Testis (tissue), 2 donors: Measurements from ENCODE around the gene PHGDH.

ENCODE experiments used
- CTCF ChIP-seq, 3 experiments: fragments of 450-650 bp in 2 of 3; fragments of 200-600 bp in 1 of 3; sonication (generic) in 1 of 3; IDR thresholded peaks; one replicate each; pipeline ENCODE4 v1.5.1; 2016 to 2019; ENCODE audit warnings: antibody characterized with exemption in 3 of 3, mild to moderate bottlenecking in 2 of 3, moderate library complexity in 1 of 3
- POLR2A ChIP-seq: fragments of 450-650 bp; IDR thresholded peaks from one replicate; pipeline ENCODE4 v1.6.1; 2017; ENCODE audit warnings: antibody characterized with exemption, mild to moderate bottlenecking, moderate library complexity

- TF ChIP-seq CTCF (IDR thresholded peaks at IDR 0.05): no peak
- no peak for TF ChIP-seq POLR2A
These were observed 57.0 kb downstream of the PHGDH start, which contains the start of gene HMGCS2 for GRCh38 chr1:119768778-119769177.
